GM19438 (cell line): ENCODE results near the gene PLXND1.
"Not testable (repeated sequence)": the region's sequence is repeated elsewhere in the genome, so short reads cannot be mapped to it uniquely, and the experiment has no call there.

Source experiments
- ATAC-seq: cut with Tn5 transposase; IDR thresholded peaks from one replicate; pipeline ENCODE4 v1.9.1; 2021; ENCODE audit warnings: low read depth; ENCODE audit not compliant: unreplicated experiment

Gene PLXND1, protein sequence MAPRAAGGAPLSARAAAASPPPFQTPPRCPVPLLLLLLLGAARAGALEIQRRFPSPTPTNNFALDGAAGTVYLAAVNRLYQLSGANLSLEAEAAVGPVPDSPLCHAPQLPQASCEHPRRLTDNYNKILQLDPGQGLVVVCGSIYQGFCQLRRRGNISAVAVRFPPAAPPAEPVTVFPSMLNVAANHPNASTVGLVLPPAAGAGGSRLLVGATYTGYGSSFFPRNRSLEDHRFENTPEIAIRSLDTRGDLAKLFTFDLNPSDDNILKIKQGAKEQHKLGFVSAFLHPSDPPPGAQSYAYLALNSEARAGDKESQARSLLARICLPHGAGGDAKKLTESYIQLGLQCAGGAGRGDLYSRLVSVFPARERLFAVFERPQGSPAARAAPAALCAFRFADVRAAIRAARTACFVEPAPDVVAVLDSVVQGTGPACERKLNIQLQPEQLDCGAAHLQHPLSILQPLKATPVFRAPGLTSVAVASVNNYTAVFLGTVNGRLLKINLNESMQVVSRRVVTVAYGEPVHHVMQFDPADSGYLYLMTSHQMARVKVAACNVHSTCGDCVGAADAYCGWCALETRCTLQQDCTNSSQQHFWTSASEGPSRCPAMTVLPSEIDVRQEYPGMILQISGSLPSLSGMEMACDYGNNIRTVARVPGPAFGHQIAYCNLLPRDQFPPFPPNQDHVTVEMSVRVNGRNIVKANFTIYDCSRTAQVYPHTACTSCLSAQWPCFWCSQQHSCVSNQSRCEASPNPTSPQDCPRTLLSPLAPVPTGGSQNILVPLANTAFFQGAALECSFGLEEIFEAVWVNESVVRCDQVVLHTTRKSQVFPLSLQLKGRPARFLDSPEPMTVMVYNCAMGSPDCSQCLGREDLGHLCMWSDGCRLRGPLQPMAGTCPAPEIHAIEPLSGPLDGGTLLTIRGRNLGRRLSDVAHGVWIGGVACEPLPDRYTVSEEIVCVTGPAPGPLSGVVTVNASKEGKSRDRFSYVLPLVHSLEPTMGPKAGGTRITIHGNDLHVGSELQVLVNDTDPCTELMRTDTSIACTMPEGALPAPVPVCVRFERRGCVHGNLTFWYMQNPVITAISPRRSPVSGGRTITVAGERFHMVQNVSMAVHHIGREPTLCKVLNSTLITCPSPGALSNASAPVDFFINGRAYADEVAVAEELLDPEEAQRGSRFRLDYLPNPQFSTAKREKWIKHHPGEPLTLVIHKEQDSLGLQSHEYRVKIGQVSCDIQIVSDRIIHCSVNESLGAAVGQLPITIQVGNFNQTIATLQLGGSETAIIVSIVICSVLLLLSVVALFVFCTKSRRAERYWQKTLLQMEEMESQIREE (N-terminal part only)

GRCh38 chr3:129606636-129607390, at the start of gene PLXND1:
PLXND1 (minus strand) TSS chr3:129606676; CDS start chr3:129606639, 37 bp downstream.
- no peak for ATAC-seq

GRCh38 chr3:129655291-129655700, 48.8 kb upstream of the PLXND1 start:
- ATAC-seq = no peak

GRCh38 chr3:129654131-129654530, 47.7 kb upstream of the PLXND1 start:
- ATAC-seq = no peak

DNA sequence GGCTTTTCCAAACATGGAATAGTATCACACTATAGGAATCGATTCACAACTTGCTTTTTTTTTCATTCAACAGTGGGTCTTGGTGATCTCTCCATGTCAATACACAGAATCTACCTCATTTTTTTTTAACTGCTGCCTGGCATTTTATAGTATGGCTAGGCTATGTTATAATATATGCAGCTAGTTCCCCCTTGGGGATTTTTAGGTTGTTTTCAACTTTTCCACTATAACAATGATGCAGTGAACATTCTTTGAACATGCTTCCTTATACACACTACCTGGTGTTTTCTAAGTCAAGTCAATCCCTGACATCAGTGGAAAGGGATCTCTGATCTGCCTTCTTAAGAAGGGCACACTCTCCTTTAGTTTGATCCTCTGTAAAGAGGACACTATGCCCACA, 46.5 kb upstream of the PLXND1 start:
- ATAC-seq = no peak

DNA sequence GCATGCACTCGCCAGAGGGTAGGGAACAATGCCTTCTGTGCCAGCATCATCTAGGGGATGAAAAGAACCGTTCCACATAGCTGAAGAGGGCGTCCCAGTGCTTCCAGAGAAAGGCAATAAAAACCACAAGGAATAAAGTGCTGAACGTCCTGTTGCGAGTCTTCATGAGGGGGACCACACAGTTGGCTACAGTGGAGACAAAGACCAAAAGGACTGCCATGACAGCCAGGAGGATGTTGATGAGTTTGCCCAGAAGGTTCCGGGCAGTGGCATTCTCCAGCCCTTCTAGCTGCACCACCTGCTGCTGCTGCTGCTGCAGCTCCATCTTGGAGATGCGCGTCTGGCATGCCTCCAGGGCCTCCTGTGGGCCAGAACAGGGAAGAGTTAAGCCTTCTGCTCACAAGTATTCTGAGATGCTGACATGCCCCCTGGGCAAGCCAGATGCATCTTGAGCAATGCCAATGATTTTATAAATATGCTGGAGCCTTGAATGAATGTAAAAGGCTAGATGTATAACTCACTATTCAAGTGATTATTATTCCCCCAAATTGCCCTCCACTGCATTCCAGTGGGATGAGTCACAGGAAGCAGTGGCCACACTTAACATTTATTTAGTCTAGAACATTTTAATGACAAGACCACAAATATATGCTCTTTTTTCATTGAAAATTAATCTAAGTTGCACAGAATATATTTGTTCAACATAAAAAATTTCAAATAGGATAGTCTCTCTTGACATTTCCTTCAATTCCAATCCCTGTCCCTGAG, 45.1 kb upstream of the PLXND1 start:
- ATAC-seq = no peak

DNA sequence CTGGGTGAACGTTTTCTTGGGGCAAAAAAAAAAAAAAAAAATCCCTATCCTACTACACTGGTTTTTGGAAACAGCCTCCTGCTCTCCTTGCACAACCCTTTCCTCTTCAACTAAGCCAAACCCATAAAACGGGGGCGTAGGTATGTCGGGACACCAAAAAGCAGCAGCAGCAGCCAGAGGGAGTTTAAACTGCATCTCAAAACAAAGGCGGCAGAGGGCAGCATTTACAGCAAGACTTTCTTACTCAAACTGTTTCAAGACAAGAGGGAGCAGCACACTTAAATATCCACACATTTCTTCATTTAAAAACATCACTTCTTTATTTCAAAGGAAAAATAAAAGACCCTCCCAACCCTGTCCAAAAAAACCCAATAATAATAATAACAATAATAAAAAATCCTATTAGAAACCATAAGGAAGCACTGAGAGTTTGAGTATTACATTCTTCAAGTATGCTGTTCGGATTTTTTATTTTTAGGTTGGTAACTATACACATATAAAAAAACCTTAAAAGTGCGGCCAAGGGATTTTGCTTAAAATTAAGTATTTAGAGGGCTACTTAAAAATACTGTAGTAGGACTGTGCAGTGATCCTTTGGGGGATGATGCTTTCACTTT, 43.9 kb upstream of the PLXND1 start:
- no peak for ATAC-seq

- no peak for ATAC-seq
Measured at GRCh38 chr3:129648391-129648790, 41.9 kb upstream of the PLXND1 start.

DNA sequence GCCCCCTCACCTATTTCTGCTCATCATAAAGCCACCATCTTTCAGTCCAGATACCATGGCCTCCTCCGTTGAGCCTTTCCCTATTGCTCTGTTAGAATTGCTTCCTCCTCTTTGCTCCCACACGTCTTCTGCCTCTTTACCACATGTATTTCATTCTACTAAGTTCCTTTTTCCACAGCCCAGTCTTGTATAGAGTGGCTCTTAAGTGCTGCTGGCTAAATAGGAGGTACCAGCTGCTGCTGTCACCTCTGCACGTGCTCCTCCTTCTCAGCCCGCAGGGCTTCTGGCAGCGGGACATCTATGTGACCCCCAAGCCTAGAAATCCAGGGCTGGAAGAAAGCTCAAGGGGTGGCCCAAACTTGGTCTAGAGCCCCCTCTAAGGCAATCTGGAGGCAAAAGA, 38.8 kb upstream of the PLXND1 start:
- ATAC-seq = no peak

GRCh38 chr3:129644836-129645235, 38.4 kb upstream of the PLXND1 start:
- no peak for ATAC-seq

DNA sequence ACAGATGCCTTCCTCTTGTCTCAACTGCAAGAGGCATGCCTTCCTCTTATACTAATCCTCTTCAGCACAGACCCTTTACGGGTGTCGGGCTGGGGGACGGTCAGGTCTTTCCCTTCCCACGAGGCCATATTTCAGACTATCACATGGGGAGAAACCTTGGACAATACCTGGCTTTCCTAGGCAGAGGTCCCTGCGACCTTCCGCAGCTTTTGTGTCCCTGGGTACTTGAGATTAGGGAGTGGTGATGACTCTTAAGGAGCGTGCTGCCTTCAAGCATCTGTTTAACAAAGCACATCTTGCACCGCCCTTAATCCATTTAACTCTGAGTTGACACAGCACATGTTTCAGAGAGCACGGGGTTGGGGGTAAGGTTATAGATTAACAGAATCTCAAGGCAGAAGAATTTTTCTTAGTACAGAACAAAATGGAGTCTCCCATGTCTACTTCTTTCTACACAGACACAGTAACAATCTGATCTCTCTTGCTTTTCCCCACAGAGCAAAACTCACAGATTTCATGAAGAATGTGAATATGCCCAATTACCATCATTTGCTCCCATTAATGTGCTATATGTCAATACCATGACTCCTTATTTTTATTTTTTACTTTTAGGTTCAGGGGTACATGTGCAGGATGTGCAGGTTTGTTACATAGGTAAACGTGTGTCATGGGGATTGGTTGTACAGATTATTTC, 35.2 kb upstream of the PLXND1 start:
- ATAC-seq = not testable (repeated sequence)

GRCh38 chr3:129640985-129641384, 34.5 kb upstream of the PLXND1 start:
- not testable (repeated sequence) for ATAC-seq

- ATAC-seq = no peak
Measured at GRCh38 chr3:129638481-129638880, 32.0 kb upstream of the PLXND1 start.

- no peak for ATAC-seq
Measured at GRCh38 chr3:129636082-129636481, 29.6 kb upstream of the PLXND1 start.

DNA sequence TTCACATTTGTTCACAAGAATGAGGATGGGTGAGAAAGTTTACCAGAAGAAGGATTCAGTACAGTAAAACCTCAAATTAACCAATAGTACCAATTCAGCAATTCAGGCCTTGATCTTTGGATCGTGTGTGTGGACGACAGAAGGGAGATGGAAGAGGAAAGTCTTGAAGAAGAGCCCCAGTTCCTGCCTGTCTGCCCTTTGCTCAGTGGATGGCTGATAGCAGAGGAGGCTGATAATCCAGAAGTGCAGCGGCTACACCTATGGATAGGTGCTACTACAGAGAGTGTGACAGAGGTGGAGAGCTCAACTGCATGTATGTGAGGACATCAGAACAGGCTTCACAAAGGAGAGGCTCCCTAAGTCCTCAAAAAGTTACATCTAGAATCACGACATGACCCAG, 29.2 kb upstream of the PLXND1 start:
- no peak for ATAC-seq

- no peak for ATAC-seq
Measured at GRCh38 chr3:129633751-129634481, 27.4 kb upstream of the PLXND1 start.

DNA sequence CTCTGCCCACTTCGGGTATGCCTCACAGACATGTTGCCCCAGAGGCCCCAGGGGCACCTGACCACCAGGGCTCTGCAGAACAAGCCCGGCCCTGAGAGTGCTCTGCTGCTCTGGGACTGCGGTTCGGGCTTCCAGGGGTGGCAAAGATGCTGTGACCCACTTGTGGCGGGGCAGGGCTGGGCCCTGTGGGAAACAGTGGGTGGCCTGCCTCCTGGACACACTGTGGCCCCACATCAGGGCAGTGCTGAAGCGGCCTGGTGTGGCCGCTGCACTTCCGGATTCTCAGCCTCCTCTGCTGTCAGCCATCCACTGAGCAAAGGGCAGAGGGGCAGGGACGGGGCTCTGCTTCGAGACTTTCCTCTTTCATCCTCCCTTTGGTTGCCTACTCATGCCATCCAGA, 26.5 kb upstream of the PLXND1 start:
- no peak for ATAC-seq

DNA sequence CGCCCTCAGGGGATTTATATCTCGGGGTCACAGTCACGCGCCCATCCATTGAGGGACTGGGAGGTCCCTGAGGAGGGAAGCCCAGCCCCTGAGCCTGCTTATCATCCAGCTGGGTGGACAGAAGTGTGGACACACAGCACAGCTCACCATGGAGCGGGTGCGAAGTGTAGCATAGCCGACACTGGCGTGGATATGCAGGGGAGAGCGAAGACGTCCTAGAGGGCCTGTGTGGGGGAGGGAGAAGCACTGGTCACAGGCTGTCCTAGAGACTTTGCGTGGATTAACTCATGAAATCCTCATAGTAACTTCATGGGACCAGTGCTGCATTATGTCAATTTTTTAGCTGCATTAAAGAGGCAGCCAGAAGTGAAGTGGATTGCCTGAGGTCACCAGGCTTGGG, 26.1 kb upstream of the PLXND1 start:
- ATAC-seq = no peak

GRCh38 chr3:129632056-129632455, 25.6 kb upstream of the PLXND1 start:
- no peak for ATAC-seq
